MM.1S (cell line): ENCODE results near the gene PTPRN.

Experiments
- CTCF ChIP-seq: fragments of 300-600 bp; sonication (generic); IDR thresholded peaks from 2 replicates; pipeline ENCODE4 v1.5.1; 2016; ENCODE audit warnings: antibody characterized with exemption, low read length, mixed read lengths
- EZH2 ChIP-seq: fragments of 300-600 bp; sonication (generic); optimal IDR thresholded peaks from 2 replicates; pipeline ENCODE3; 2017; ENCODE audit warnings: low read depth, mild to moderate bottlenecking, antibody characterized with exemption, low read length, mixed read lengths
- EZH2phosphoT487 ChIP-seq: fragments of 300-600 bp; sonication (generic); IDR thresholded peaks from 2 replicates; pipeline ENCODE4 v1.6.1; 2018; ENCODE audit warnings: antibody characterized with exemption, low read length

DNA sequence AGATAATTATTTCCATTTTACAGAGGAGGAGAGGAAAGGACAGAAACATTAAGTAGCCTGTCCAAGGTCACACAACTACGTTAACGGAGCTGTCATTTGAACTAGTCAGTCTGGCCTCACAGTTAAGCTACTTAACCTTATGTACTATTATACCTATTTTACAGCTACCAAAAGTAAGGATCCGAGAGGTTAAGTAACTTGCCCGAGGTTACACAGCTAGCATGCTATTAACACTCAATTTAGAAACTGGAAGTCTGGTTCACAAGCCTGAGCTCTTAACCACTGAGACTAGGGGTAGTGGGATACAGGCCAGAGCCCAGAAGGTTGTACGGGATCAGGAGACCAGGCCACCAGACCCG, 64.4 kb downstream of the PTPRN start:
- TF ChIP-seq CTCF: no peak
- no peak for TF ChIP-seq EZH2
- no peak for TF ChIP-seq EZH2phosphoT487
